Measurements from ENCODE around the gene RELT.

RELT gene

GRCh38 chr11:73347067-73347466 is 29.1 kb upstream of the RELT start:
- no peak for DNase-seq (ENCODE audit: low spot score)
- ChIA-PET CTCF (interaction anchor here (0.9 kb wide), 1 partner anchor 11 kb away, joined by 5 read pairs; no protein-coding TSS in a partner anchor), POLR2A (ENCODE audit: low non-redundant PET) (no interaction called here)
- peak overlapping the region; percentile 4; the same call in 1 of the 2 replicates for H3K27ac ChIP-seq
- no peak for TF ChIP-seq CTCF (conservative IDR thresholded peaks at IDR 0.05; ENCODE audit: low read depth)

- no peak for TF ChIP-seq CTCF (conservative IDR thresholded peaks at IDR 0.05; ENCODE audit: low read depth)
- POLR2A ChIA-PET (ENCODE audit: low non-redundant PET), result no interaction called here
- CTCF ChIA-PET, result interaction anchor here (0.7 to 3.3 kb wide), 2 partner anchors 13 to 192 kb away, joined by 4 to 22 read pairs; no protein-coding TSS in a partner anchor
- DNase-seq (ENCODE audit: low spot score), result no peak
- H3K27ac ChIP-seq, result peak overlapping the region; percentile 41
These were observed 27.4 kb upstream of the RELT start for GRCh38 chr11:73348838-73349237.

GRCh38 chr11:73349633-73350032 is 26.6 kb upstream of the RELT start:
- TF ChIP-seq CTCF (conservative IDR thresholded peaks at IDR 0.05; ENCODE audit: low read depth), result no peak
- ChIA-PET POLR2A (ENCODE audit: low non-redundant PET) (no interaction called here), CTCF (interaction anchor here (0.6 to 3.3 kb wide), 6 partner anchors 11 to 582 kb away, joined by 3 to 22 read pairs (median 8); partner anchors contain the start of gene ARHGEF17)
- peak overlapping the region; percentile 41 for H3K27ac ChIP-seq
- no peak for DNase-seq (ENCODE audit: low spot score)

GRCh38 chr11:73350908-73351636 is 25.1 kb upstream of the RELT start:
- CTCF ChIA-PET, result interaction anchor here (0.6 to 3.3 kb wide), 28 partner anchors 9 to 333 kb away, joined by 3 to 25 read pairs (median 6); partner anchors contain the start of gene ARHGEF17
- POLR2A ChIA-PET (ENCODE audit: low non-redundant PET), result no interaction called here

GRCh38 chr11:73353422-73353821 is 22.8 kb upstream of the RELT start:
- no peak overlapping the region for H3K27ac ChIP-seq
- no peak for TF ChIP-seq CTCF (conservative IDR thresholded peaks at IDR 0.05; ENCODE audit: low read depth)
- ChIA-PET CTCF (interaction anchor here (1.5 kb wide), 1 partner anchor 47 kb away, joined by 3 read pairs; no protein-coding TSS in a partner anchor), POLR2A (ENCODE audit: low non-redundant PET) (no interaction called here)
- no peak for DNase-seq (ENCODE audit: low spot score)

More at GRCh38 chr11:73350908-73351636, 25.1 kb upstream of the RELT start:
- peak overlapping the region; percentile 38 for H3K27ac ChIP-seq
- peak; percentile 98 for TF ChIP-seq CTCF (conservative IDR thresholded peaks at IDR 0.05; ENCODE audit: low read depth)
- peak; percentile 84 for DNase-seq (ENCODE audit: low spot score)

GRCh38 chr11:73355109-73355508 is 21.1 kb upstream of the RELT start:
- ChIA-PET POLR2A (ENCODE audit: low non-redundant PET) (no interaction called here), CTCF (interaction anchor here (0.6 kb wide), 1 partner anchor 272 kb away, joined by 3 read pairs; no protein-coding TSS in a partner anchor)
- H3K27ac ChIP-seq, result no peak overlapping the region
- no peak for DNase-seq (ENCODE audit: low spot score)
- no peak for TF ChIP-seq CTCF (conservative IDR thresholded peaks at IDR 0.05; ENCODE audit: low read depth)
